Stimulated activated naive CD8-positive, alpha-beta T cell treated with anti-CD3 and anti-CD28 coated beads, Interleukin-15, amount 100 ng/mL, for 72 hours (primary cell): ENCODE measurements around the gene EPB41L1.

Experiments
- ATAC-seq: fragments of 150-1000 bp; cut with Tn5 transposase; 2 replicates; pipeline ENCODE4 v1.10.0; 2021; ENCODE audit warnings: mild to moderate bottlenecking, moderate library complexity
- DNase-seq, 2 donors: peaks; one replicate each; pipeline ENCODE4 v3.0.0; 2021 to 2022
- H3K27ac Mint-ChIP-seq, 2 donors: one replicate each; pipeline ENCODE4 v1.8.0; 2022; ENCODE audit warnings: mild to moderate bottlenecking in 2 of 2, mixed read lengths in 2 of 2, moderate library complexity in 2 of 2
- H3K27me3 Mint-ChIP-seq: one replicate; pipeline ENCODE4 v1.8.0; 2022; ENCODE audit warnings: mixed read lengths
- H3K4me1 Mint-ChIP-seq: one replicate; pipeline ENCODE4 v1.8.0; 2022; ENCODE audit warnings: mild to moderate bottlenecking, mixed read lengths
- H3K4me3 Mint-ChIP-seq, 2 donors: one replicate each; pipeline ENCODE4 v1.8.0; 2022; ENCODE audit warnings: mild to moderate bottlenecking in 2 of 2, mixed read lengths in 2 of 2, moderate library complexity in 1 of 2
- H3K9me3 Mint-ChIP-seq, 2 donors: one replicate each; pipeline ENCODE4 v1.8.0; 2022; ENCODE audit warnings: mixed read lengths in 2 of 2

EPB41L1 gene

GRCh38 chr20:36154700-36155628, at the start of gene EPB41L1:
EPB41L1 (plus strand) TSS chr20:36154740; CDS start chr20:36173778, 19,038 bp downstream.
- peak in 1 of 2 donors; percentile 15 for DNase-seq
- Mint-ChIP-seq H3K9me3 (no peaks in the 10 kb centered on the region), H3K4me3 (peak within 1 kb of the TSS; percentile 58 to 71), H3K27ac (peak within 1 kb of the TSS in 1 of 2 donors; percentile 11), H3K27me3 (peaks cover 20% of the 10 kb centered on the region), H3K4me1 (peaks cover 22% of the 10 kb centered on the region)
- no peak for ATAC-seq

DNA sequence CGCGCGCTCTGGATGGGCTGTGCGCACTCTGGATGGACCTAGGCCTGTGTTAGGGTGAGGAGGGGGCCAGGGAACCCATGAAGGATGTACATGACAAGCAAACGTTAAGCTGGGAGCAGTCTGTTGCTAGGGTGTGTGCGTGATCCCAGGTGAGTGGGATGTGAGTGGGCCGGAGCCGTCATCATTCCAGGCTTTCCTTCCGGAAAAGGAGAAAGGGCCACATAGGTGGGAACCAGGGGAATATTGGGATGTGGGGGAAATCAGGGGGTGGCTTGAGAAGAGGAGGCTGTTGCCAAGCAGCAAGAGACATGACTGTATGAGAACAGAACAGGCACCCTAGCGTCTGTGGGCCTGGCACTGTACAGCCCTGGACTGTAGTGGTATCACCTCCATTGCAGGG, 49.7 kb upstream of the EPB41L1 start:
- H3K4me3 Mint-ChIP-seq = no peak overlapping the region
- DNase-seq = no peak

GRCh38 chr20:36105711-36106226, 48.8 kb upstream of the EPB41L1 start:
- Mint-ChIP-seq H3K9me3 (no peaks in the 10 kb centered on the region), H3K4me1 (no peaks in the 10 kb centered on the region), H3K4me3 (no peak overlapping the region), H3K27ac (no peak overlapping the region), H3K27me3 (no peaks in the 10 kb centered on the region)
- ATAC-seq = no peak
- DNase-seq = no peak

More for the DNA sequence above, 49.7 kb upstream of the EPB41L1 start:
- H3K9me3 Mint-ChIP-seq = no peaks in the 10 kb centered on the region
- H3K27me3 Mint-ChIP-seq = no peaks in the 10 kb centered on the region
- no peaks in the 10 kb centered on the region for H3K4me1 Mint-ChIP-seq
- no peak for ATAC-seq
- H3K27ac Mint-ChIP-seq = peak overlapping the region in 1 of 2 donors; percentile 42

GRCh38 chr20:36106606-36107005, 47.9 kb upstream of the EPB41L1 start:
- Mint-ChIP-seq H3K4me3 (no peak overlapping the region), H3K9me3 (no peaks in the 10 kb centered on the region), H3K4me1 (no peaks in the 10 kb centered on the region), H3K27ac (no peak overlapping the region), H3K27me3 (no peaks in the 10 kb centered on the region)
- ATAC-seq (no peak), DNase-seq (no peak)

DNA sequence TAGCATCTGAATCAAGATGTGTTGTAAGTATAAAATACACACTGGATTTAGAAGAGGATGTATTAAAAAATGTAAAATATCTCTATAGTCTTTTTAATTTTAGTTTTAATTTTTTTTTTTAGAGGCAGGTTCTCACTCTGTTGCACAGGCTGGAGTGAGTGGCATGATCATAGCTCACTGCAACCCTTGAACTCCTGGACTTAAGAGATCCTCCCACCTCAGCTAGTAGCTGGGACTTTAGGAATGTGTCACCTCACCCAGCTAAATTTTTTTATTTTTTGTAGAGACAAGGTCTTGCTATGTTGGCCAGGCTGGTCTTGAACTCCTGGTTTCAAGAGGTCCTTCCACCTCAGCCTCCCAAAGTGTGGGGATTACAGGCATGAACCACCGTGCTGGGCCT, 46.7 kb upstream of the EPB41L1 start:
- Mint-ChIP-seq H3K4me3 (no peak overlapping the region), H3K27me3 (peaks cover 1% of the 10 kb centered on the region), H3K4me1 (no peaks in the 10 kb centered on the region), H3K9me3 (no peaks in the 10 kb centered on the region), H3K27ac (no peak overlapping the region)
- DNase-seq (no peak), ATAC-seq (no peak)

DNA sequence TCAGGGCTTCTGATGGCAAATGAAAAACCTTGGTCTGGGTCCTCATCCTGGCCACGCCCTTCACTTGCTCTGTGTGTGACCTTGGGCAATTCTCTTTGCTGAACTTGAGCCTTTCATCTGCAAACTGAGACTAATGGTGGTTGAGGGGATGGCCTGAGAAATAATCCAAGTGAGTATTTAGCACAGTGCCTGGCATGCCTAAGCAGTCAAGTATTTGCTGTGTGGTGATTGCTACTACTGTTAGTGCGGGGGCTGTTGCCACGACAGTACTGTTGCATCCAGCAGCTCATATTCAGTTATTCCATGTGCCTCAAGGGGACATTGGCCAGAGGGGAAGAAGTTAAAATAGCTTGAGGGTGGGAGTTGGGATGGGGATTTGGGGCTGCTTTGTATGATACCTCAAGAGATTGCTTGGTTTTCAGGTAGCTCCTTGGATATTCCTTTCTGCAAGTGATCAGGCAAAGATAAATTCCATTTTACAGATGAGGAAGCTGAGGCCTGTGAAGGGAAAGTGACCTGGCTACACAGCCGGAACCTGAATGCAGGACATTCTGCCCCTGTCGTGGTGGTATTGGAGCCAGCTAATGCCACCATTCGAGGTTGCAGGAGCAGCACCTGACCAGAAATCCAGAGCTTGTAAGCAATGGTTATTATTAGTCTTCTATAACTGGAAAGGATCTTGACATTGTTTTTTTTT, 45.1 kb upstream of the EPB41L1 start:
- no peak overlapping the region for H3K27ac Mint-ChIP-seq
- H3K4me1 Mint-ChIP-seq = no peaks in the 10 kb centered on the region
- no peak for ATAC-seq

GRCh38 chr20:36110994-36111393, 43.5 kb upstream of the EPB41L1 start:
- Mint-ChIP-seq H3K4me3 (no peak overlapping the region), H3K27me3 (peaks cover 11% of the 10 kb centered on the region), H3K9me3 (no peaks in the 10 kb centered on the region), H3K4me1 (no peaks in the 10 kb centered on the region), H3K27ac (no peak overlapping the region)
- DNase-seq = no peak
- no peak for ATAC-seq

More for the DNA sequence above, 45.1 kb upstream of the EPB41L1 start:
- DNase-seq = no peak
- no peak overlapping the region for H3K4me3 Mint-ChIP-seq
- H3K9me3 Mint-ChIP-seq = no peaks in the 10 kb centered on the region
- peaks cover 11% of the 10 kb centered on the region for H3K27me3 Mint-ChIP-seq

- DNase-seq = no peak
- Mint-ChIP-seq H3K27me3 (peaks cover 11% of the 10 kb centered on the region), H3K4me1 (no peaks in the 10 kb centered on the region), H3K9me3 (no peaks in the 10 kb centered on the region), H3K4me3 (no peak overlapping the region), H3K27ac (no peak overlapping the region)
- ATAC-seq = no peak
Observed at GRCh38 chr20:36112112-36112511, 42.4 kb upstream of the EPB41L1 start.

DNA sequence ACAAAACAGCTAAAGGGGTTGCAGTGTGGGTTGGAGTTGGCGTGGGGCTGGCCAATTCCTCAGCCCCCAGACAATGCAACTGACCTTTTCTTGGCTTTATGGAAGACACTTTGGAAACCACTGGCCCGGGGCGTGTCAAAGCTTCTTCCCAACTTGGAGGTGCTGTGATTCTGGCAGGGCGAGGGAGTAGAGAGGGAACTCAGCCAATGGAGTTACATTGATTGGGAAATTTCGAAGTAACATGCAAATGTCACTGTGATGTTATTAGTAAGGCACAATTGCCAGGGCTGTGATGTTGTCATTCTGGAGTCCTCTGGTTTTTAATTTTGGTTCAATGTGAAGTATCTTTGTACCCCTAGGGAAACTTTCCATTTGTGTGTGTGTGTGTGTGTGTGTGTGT, 41.5 kb upstream of the EPB41L1 start:
- no peaks in the 10 kb centered on the region for H3K4me1 Mint-ChIP-seq
- no peak overlapping the region for H3K27ac Mint-ChIP-seq
- H3K4me3 Mint-ChIP-seq = no peak overlapping the region
- no peaks in the 10 kb centered on the region for H3K9me3 Mint-ChIP-seq
- no peak for ATAC-seq
- no peak for DNase-seq
- peaks cover 11% of the 10 kb centered on the region for H3K27me3 Mint-ChIP-seq

GRCh38 chr20:36113566-36114250, 40.8 kb upstream of the EPB41L1 start:
- Mint-ChIP-seq H3K4me1 (no peaks in the 10 kb centered on the region), H3K27ac (no peak overlapping the region)
- DNase-seq = no peak

DNA sequence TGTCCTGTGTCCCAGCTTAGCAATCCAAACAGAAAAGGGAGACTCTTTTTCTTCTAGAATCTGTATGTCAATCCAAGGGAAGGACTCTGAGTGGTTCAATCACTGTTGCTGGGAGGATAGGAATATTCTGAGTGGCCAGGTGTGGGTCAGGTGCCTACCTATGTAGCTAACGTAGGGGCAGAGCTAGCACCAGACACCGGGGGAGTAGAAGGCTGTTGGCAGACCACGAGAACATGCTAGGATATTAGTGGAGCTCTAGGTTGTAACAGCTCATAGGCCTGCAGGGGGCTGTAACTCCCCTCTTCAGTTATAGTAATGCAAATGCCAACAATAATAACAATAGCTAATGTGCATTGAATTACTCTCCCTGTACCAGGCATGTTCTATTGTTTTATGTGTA, 39.8 kb upstream of the EPB41L1 start:
- DNase-seq = no peak
- H3K4me3 Mint-ChIP-seq = no peak overlapping the region
- H3K27ac Mint-ChIP-seq = no peak overlapping the region
- H3K9me3 Mint-ChIP-seq = no peaks in the 10 kb centered on the region
- no peaks in the 10 kb centered on the region for H3K4me1 Mint-ChIP-seq
- H3K27me3 Mint-ChIP-seq = peaks cover 11% of the 10 kb centered on the region
- no peak for ATAC-seq

More at GRCh38 chr20:36113566-36114250, 40.8 kb upstream of the EPB41L1 start:
- H3K9me3 Mint-ChIP-seq = no peaks in the 10 kb centered on the region
- H3K4me3 Mint-ChIP-seq = no peak overlapping the region
- ATAC-seq = no peak
- peaks cover 11% of the 10 kb centered on the region for H3K27me3 Mint-ChIP-seq

- H3K9me3 Mint-ChIP-seq = no peaks in the 10 kb centered on the region
- no peak overlapping the region for H3K27ac Mint-ChIP-seq
- peaks cover 11% of the 10 kb centered on the region for H3K27me3 Mint-ChIP-seq
- no peaks in the 10 kb centered on the region for H3K4me1 Mint-ChIP-seq
- DNase-seq (no peak), ATAC-seq (no peak)
- H3K4me3 Mint-ChIP-seq = no peak overlapping the region
Observed at GRCh38 chr20:36115925-36116324, 38.6 kb upstream of the EPB41L1 start.

DNA sequence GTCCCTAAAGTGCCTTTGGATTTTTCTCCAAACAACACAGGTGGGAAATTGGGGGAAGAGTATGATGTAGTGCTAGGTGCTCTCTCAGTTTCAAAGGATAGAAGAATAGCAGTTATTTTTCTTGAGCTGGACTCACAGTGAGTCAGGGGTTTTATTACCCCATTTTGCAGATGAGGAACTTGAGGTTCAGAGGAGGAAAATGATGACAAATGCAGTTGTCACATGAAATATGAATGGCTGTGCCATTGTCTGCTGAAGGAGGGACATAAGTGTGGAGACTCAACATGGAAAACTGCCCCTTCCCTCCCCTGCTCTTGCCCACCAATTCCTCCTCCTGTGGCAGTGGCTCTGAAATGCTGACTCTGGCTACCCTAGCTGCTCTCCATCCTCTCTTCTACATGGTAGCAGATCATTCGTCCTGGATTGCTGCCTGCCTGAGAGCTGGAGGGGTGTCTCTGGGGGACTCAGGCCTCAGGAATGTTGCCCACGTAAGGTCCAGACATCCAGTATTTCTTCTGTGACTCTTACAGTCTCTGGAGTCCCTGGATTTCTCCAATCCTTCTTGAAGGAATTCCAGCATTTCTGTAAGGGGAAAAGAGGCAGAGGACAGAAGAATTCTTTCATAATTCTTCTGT, 37.6 kb upstream of the EPB41L1 start:
- Mint-ChIP-seq H3K4me1 (no peaks in the 10 kb centered on the region), H3K9me3 (no peaks in the 10 kb centered on the region), H3K4me3 (no peak overlapping the region), H3K27me3 (peaks cover 11% of the 10 kb centered on the region), H3K27ac (peak overlapping the region in 1 of 2 donors; percentile 72)
- ATAC-seq = no peak
- no peak for DNase-seq

DNA sequence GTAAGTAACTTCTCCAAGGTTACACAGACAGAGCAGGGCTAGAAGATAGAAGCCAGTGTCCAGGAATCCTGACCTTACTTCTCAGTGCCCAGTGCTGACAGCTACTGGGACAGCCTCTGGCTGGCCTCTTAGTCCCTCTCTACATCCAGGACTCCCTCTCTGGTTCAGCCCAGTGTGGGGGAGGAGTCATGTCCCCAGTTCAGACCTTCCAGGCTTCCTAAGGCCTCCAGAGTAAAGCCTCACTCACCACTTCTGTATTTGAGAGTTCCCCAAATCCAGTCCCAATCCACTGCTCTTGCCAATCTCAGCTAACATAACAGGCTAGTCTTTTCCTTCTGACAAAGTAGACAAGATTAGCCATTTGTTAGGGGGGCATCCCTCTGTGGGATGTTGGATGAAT, 36.9 kb upstream of the EPB41L1 start:
- DNase-seq = no peak
- no peaks in the 10 kb centered on the region for H3K9me3 Mint-ChIP-seq
- no peak overlapping the region for H3K4me3 Mint-ChIP-seq
- H3K27me3 Mint-ChIP-seq = peaks cover 11% of the 10 kb centered on the region
- ATAC-seq = no peak
- no peak overlapping the region for H3K27ac Mint-ChIP-seq
- H3K4me1 Mint-ChIP-seq = no peaks in the 10 kb centered on the region

DNA sequence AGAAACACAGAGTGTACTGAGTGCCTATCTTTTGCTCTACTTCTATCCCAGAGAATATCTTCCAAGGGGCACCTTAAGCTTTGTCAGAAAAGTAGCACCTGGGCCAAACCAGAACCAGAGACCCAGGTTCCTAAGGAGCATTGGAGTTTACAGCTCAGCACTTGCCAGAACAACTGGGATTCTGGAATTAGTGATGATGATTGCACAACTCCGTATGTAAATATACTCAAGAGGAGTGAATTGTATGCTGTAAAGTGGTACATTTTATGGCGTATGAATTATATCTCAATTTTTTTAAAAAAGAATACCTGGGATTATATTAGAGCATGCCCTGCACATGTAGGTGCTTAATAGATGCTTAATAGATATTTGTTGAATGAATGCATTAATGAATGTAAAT, 36.2 kb upstream of the EPB41L1 start:
- ATAC-seq = no peak
- H3K9me3 Mint-ChIP-seq = no peaks in the 10 kb centered on the region
- no peaks in the 10 kb centered on the region for H3K4me1 Mint-ChIP-seq

More for the DNA sequence above, 36.2 kb upstream of the EPB41L1 start:
- Mint-ChIP-seq H3K27me3 (peaks cover 5% of the 10 kb centered on the region), H3K27ac (no peak overlapping the region), H3K4me3 (no peak overlapping the region)
- DNase-seq = no peak
